ENCODE measurements around the gene FAM120AOS. TPM values are rescaled to one million over a fixed set of nuclear protein-coding genes. Genes with fewer than 3 reads are reported as not detected.

FAM120AOS gene
- total and polyA plus RNA-seq, 2 of the 8 experiments (the other 6 are each of a cell fraction or from before 2014, with no cell fraction given), result 29.6 to 37.6 TPM

DNA sequence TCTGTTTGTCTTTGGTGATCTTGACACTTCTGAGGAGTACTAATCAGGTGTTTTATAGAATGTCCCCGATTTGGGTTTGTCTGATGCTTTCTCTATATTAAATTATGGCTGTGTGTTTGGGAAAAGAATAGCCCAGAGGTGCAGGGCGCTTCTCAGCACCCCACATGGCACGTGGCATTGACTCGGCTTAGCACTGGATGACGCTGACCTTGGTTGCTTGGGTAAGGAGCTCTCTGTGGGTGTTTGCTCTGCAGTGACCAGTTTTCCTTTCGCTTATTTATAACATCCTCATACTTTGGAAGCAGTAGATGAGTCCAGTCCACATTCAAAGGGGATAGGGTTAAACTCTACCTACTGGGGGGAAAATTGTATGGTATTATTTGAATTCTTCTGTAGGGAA, 12.5 kb upstream of the FAM120AOS start:
- no peak overlapping the region for H3K27ac ChIP-seq (ENCODE audit: low read depth, low read length)
- peaks cover 8 to 14% of the 10 kb centered on the region in 2 experiments for H4K20me1 ChIP-seq (replicated peaks in 1 of 2; ENCODE audit: control insufficient read depth in 1 of 2, insufficient read depth in 2 of 2, low read length in 2 of 2)
- H2BK120ac ChIP-seq (replicated peaks; ENCODE audit: low read depth, low read length), result no peak overlapping the region
- H3K9ac ChIP-seq (replicated peaks in 1 of 4; ENCODE audit: extremely low read depth in 1 of 4, low read depth in 3 of 4, low read length in 3 of 4), result no peak overlapping the region
- H4K91ac ChIP-seq (replicated peaks; ENCODE audit: insufficient read length, low read length), result no peak overlapping the region
- 89% methylated on average over 6 of the region's 6 CpGs; no CpG with 5 or more reads in 1 of the 2 experiments for WGBS, 2 experiments (ENCODE audit: extremely low coverage in 1 of 2, insufficient coverage in 1 of 2, insufficient read length in 1 of 2, insufficient replicate concordance in 2 of 2, low coverage in 1 of 2, low lambda C conversion rate in 2 of 2, missing lambda C conversion rate in 1 of 2)
- H3K23ac ChIP-seq (ENCODE audit: insufficient read length), result no peak overlapping the region
- H3K23me2 ChIP-seq (ENCODE audit: low read depth, low read length), result no peaks in the 10 kb centered on the region
- H2AK5ac ChIP-seq (ENCODE audit: low read depth, low read length), result peak overlapping the region; percentile 75; the same call in 1 of the 2 replicates
- peak overlapping the region; percentile 18 for H3K56ac ChIP-seq (replicated peaks; ENCODE audit: insufficient read length, low read depth, low read length)
- H4K8ac ChIP-seq (ENCODE audit: extremely low read depth, insufficient read depth, low read length), result no peak overlapping the region
- no peaks in the 10 kb centered on the region for H3K36me3 ChIP-seq (ENCODE audit: control insufficient read depth in 2 of 4, insufficient read depth in 4 of 4, low read length in 3 of 4)
- no peak overlapping the region for H3K18ac ChIP-seq (ENCODE audit: extremely low read depth, low read length)
- no peak overlapping the region for H3K14ac ChIP-seq (ENCODE audit: insufficient read length)
- H2BK5ac ChIP-seq (ENCODE audit: low read depth, low read length), result no peak overlapping the region
- H3K9me3 ChIP-seq (ENCODE audit: insufficient read depth in 2 of 2, low read depth in 1 of 2, low read length in 1 of 2), result no peaks in the 10 kb centered on the region
- peaks cover 6 to 25% (median 19%) of the 10 kb centered on the region in 4 experiments for H3K4me1 ChIP-seq (replicated peaks in 1 of 4; ENCODE audit: control insufficient read depth in 3 of 4, insufficient read depth in 4 of 4, low read length in 3 of 4)
- H3K27me3 ChIP-seq (replicated peaks in 1 of 4; ENCODE audit: control insufficient read depth in 3 of 4, extremely low read depth in 1 of 4, insufficient read depth in 3 of 4, low read length in 3 of 4), result no peaks in the 10 kb centered on the region
- peak overlapping the region in 1 of 2 experiments; percentile 49; a peak in 1 of 4 replicates for H3K4me2 ChIP-seq (ENCODE audit: insufficient read depth in 1 of 2, low read depth in 2 of 2, low read length in 2 of 2)
- peaks cover 21 to 99% of the 10 kb centered on the region in 2 experiments for H3K79me2 ChIP-seq (ENCODE audit: control insufficient read depth in 1 of 2, insufficient read depth in 2 of 2, low read length in 2 of 2)
- FAIRE-seq (no peak), DNase-seq (ENCODE audit: low read depth in 1 of 2, low spot score in 2 of 2) (no peak)
- H4K5ac ChIP-seq (ENCODE audit: insufficient read length, low read depth, low read length), result no peak overlapping the region
- H3K79me1 ChIP-seq (ENCODE audit: low read depth, low read length), result peaks cover 13% of the 10 kb centered on the region
- no peak overlapping the region for H3K4me3 ChIP-seq (ENCODE audit: extremely low read depth in 1 of 4, insufficient read depth in 2 of 4, low read depth in 3 of 4, low read length in 4 of 4)
- no peak overlapping the region for H3K4ac ChIP-seq (replicated peaks; ENCODE audit: insufficient read length, low read depth, low read length)
- POLR2A ChIA-PET (ENCODE audit: partially characterized antibody), result interaction anchor here (1.6 to 3.7 kb wide), 2 partner anchors 14 to 22 kb away, joined by 4 to 35 read pairs; partner anchors contain the start of genes FAM120A and FAM120AOS
- CTCF ChIA-PET (ENCODE audit: partially characterized antibody), result interaction anchor here (1.0 to 1.6 kb wide), 3 partner anchors 8 to 100 kb away, joined by 3 to 5 read pairs (median 5); no protein-coding TSS in a partner anchor
- H2BK20ac ChIP-seq (ENCODE audit: low read length), result no peak overlapping the region
- no peak overlapping the region for H2AFZ ChIP-seq (ENCODE audit: low read length)
- no peak overlapping the region for H2BK15ac ChIP-seq (ENCODE audit: low read length)
- H2BK12ac ChIP-seq (ENCODE audit: low read depth, low read length), result no peak overlapping the region
- TF ChIP-seq CBX5 (IDR thresholded peaks at IDR 0.05; ENCODE audit: low read depth, low read length) (no peak), MAFK (IDR thresholded peaks at IDR 0.05; ENCODE audit: low read depth, low read length) (no peak), BCL11A (IDR thresholded peaks at IDR 0.05; ENCODE audit: low read depth in 2 of 2, low read length in 2 of 2) (no peak), FOSL1 (IDR thresholded peaks at IDR 0.05; ENCODE audit: insufficient read depth, low read depth, low read length) (no peak), PHF8 (conservative IDR thresholded peaks at IDR 0.05; ENCODE audit: low read depth, low read length) (no peak), EZH2 (IDR thresholded peaks at IDR 0.05; ENCODE audit: low read depth, low read length, severe bottlenecking) (no peak), RXRA (IDR thresholded peaks at IDR 0.05; ENCODE audit: insufficient read depth, low read depth, low read length) (no peak), CEBPB (IDR thresholded peaks at IDR 0.05; ENCODE audit: low read depth, low read length) (no peak), CTBP2 (IDR thresholded peaks at IDR 0.05; ENCODE audit: borderline replicate concordance, insufficient read depth, insufficient read length, low read length) (no peak), SAP30 (IDR thresholded peaks at IDR 0.05; ENCODE audit: insufficient read depth, insufficient replicate concordance, low read length) (no peak)
- TF ChIP-seq, protein P1, sequence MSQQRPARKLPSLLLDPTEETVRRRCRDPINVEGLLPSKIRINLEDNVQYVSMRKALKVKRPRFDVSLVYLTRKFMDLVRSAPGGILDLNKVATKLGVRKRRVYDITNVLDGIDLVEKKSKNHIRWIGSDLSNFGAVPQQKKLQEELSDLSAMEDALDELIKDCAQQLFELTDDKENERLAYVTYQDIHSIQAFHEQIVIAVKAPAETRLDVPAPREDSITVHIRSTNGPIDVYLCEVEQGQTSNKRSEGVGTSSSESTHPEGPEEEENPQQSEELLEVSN (IDR thresholded peaks at IDR 0.05), result no peak
- TF ChIP-seq, protein P2, sequence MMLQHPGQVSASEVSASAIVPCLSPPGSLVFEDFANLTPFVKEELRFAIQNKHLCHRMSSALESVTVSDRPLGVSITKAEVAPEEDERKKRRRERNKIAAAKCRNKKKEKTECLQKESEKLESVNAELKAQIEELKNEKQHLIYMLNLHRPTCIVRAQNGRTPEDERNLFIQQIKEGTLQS (IDR thresholded peaks at IDR 0.05; ENCODE audit: insufficient read depth, low read depth, low read length), result no peak
